SK-N-SH (cell line): ENCODE measurements around the gene RNF121. TPM values are rescaled to one million over a fixed set of nuclear protein-coding genes. Genes with fewer than 3 reads are reported as not detected.

Source experiments
- CTCF ChIA-PET: fragments of 300-600, 350-600 bp; formaldehyde crosslinking; extraction: SDS; loops from one replicate; lab custom pipeline; 2021; lab: Yijun Ruan, JAX
- POLR2A ChIA-PET: fragments of 350-600 bp; sonication (Branson Sonifier 250); formaldehyde crosslinking; extraction: SDS; loops from one replicate; lab custom pipeline; 2020; ENCODE audit warnings: antibody characterized with exemption, inconsistent platforms; lab: Yijun Ruan, JAX
- DNase-seq: peaks from one replicate; pipeline ENCODE4 v3.0.0; 2012
- H2AFZ ChIP-seq: fragments of 200-600 bp; sonication (generic); 2 replicates; pipeline ENCODE4 v1.8.1; 2016; ENCODE audit warnings: antibody characterized with exemption, mild to moderate bottlenecking, low read depth
- H3F3A ChIP-seq: fragments of 200-600 bp; sonication (generic); replicated peaks from 2 replicates; pipeline ENCODE3; 2016; ENCODE audit warnings: antibody characterized with exemption, mild to moderate bottlenecking; ENCODE audit not compliant: insufficient read depth
- H3K27ac ChIP-seq, 2 experiments: fragments of 200-500 bp in 1 of 2; fragments of 200-600 bp in 1 of 2; sonication (Bioruptor generic) in 1 of 2; sonication (generic), shearing (Covaris generic) in 1 of 2; 2 replicates each; pipeline versions ENCODE4 v1.5.1 to v1.6.1; 2014 to 2016; ENCODE audit warnings: low read depth in 2 of 2, inconsistent platforms in 1 of 2, low read length in 1 of 2, mild to moderate bottlenecking in 1 of 2, mixed read lengths in 1 of 2
- H3K27me3 ChIP-seq: fragments of 200-600 bp; sonication (generic), shearing (Covaris generic); 2 replicates; pipeline ENCODE4 v1.6.1; 2016; ENCODE audit warnings: mixed run types; ENCODE audit not compliant: insufficient read depth
- H3K36me3 ChIP-seq, 2 experiments: fragments of 200-500 bp in 1 of 2; fragments of 200-600 bp in 1 of 2; sonication (Bioruptor generic) in 1 of 2; sonication (generic) in 1 of 2; replicated peaks in 1 of 2; 2 replicates each; pipeline versions ENCODE3 to v1.5.1; 2014 to 2016; ENCODE audit warnings: low read length in 1 of 2, mild to moderate bottlenecking in 1 of 2; ENCODE audit not compliant: insufficient read depth in 2 of 2, control insufficient read depth in 1 of 2
- H3K4me1 ChIP-seq, 2 experiments: fragments of 200-500 bp in 1 of 2; fragments of 200-600 bp in 1 of 2; sonication (Bioruptor generic) in 1 of 2; sonication (generic), shearing (Covaris generic) in 1 of 2; 2 replicates each; pipeline versions ENCODE4 v1.5.1 to v1.6.1; 2014 to 2016; ENCODE audit warnings: low read depth in 1 of 2, low read length in 1 of 2, mixed run types in 1 of 2; ENCODE audit not compliant: insufficient read depth in 2 of 2, control insufficient read depth in 1 of 2
- H3K4me2 ChIP-seq: fragments of 200-600 bp; sonication (generic), shearing (Covaris generic); 2 replicates; pipeline ENCODE4 v1.6.1; 2017; ENCODE audit warnings: mixed run types
- H3K4me3 ChIP-seq, 2 experiments: fragments of 200-500 bp in 1 of 2; fragments of 200-600 bp in 1 of 2; sonication (Bioruptor generic) in 1 of 2; sonication (generic), shearing (Covaris generic) in 1 of 2; 2 replicates each; pipeline versions ENCODE4 v1.5.1 to v1.8.1; 2014 to 2016; ENCODE audit warnings: low read depth in 2 of 2, inconsistent platforms in 1 of 2, low read length in 1 of 2, mild to moderate bottlenecking in 1 of 2, mixed read lengths in 1 of 2, moderate library complexity in 1 of 2
- H3K79me2 ChIP-seq: fragments of 200-600 bp; sonication (generic); 2 replicates; pipeline ENCODE4 v1.8.1; 2017; ENCODE audit warnings: mild to moderate bottlenecking; ENCODE audit not compliant: insufficient read depth
- H3K9ac ChIP-seq: fragments of 200-600 bp; sonication (generic); 2 replicates; pipeline ENCODE4 v1.6.1; 2017; ENCODE audit warnings: mixed run types
- H3K9me2 ChIP-seq: fragments of 200-600 bp; sonication (generic); 2 replicates; pipeline ENCODE4 v1.6.1; 2017; ENCODE audit warnings: mixed run types
- H3K9me3 ChIP-seq: fragments of 200-600 bp; sonication (generic); 2 replicates; pipeline ENCODE4 v1.6.1; 2017; ENCODE audit warnings: mixed run types, mild to moderate bottlenecking, moderate library complexity
- H4K20me1 ChIP-seq: fragments of 200-600 bp; sonication (generic); 2 replicates; pipeline ENCODE4 v1.6.1; 2017; ENCODE audit warnings: mild to moderate bottlenecking, mixed run types; ENCODE audit not compliant: insufficient read depth
- EP300 ChIP-seq, 2 experiments: IDR thresholded peaks; 2 replicates each; pipeline versions ENCODE4 v1.4.0 to v1.6.1; 2012; ENCODE audit warnings: borderline replicate concordance in 1 of 2, low read depth in 1 of 2, low read length in 1 of 2
- EZH2phosphoT487 ChIP-seq: fragments of 200-600 bp; sonication (generic); IDR thresholded peaks from 2 replicates; pipeline ENCODE4 v1.6.1; 2017; ENCODE audit warnings: low read depth, mixed run types, mild to moderate bottlenecking, antibody characterized with exemption, moderate library complexity, borderline replicate concordance
- MEF2A ChIP-seq: IDR thresholded peaks from 2 replicates; pipeline ENCODE4 v1.4.0; 2012; ENCODE audit warnings: low read depth, borderline replicate concordance
- NFIC ChIP-seq: IDR thresholded peaks from 2 replicates; pipeline ENCODE4 v1.4.0; 2012; ENCODE audit warnings: borderline replicate concordance
- NRF1 ChIP-seq: IDR thresholded peaks from 2 replicates; pipeline ENCODE4 v1.6.1; 2012; ENCODE audit warnings: low read depth, mild to moderate bottlenecking, low read length
- RAD21 ChIP-seq: IDR thresholded peaks from 2 replicates; pipeline ENCODE4 v1.6.1; 2012; ENCODE audit warnings: mild to moderate bottlenecking, low read length
- RFX5 ChIP-seq: IDR thresholded peaks from 2 replicates; pipeline ENCODE4 v1.6.1; 2012; ENCODE audit warnings: mild to moderate bottlenecking, improper control_type of control experiment, low read length
- SIN3A ChIP-seq: IDR thresholded peaks from 2 replicates; pipeline ENCODE4 v1.6.1; 2012; ENCODE audit warnings: low read depth, mild to moderate bottlenecking, low read length, moderate library complexity, borderline replicate concordance
- TCF12 ChIP-seq: IDR thresholded peaks from 2 replicates; pipeline ENCODE4 v1.4.0; 2012
- WGBS: methylation state at CpG from one replicate; pipeline ENCODE4 v1.1.6; 2017; ENCODE audit warnings: low lambda C conversion rate; 5-methylcytosine and 5-hydroxymethylcytosine counted together
- polyA plus RNA-seq, 3 experiments: library from polyadenylated mRNA; depleted of rRNA; stranded (reverse); fragments of >200 nt; gene quantifications; 2 replicates each; pipeline ENCODE4 v1.2.3, GENCODE V29; 2012
- TF ChIP-seq, protein P1 (sequence below): fragments of 200-600 bp; sonication (generic); IDR thresholded peaks from 2 replicates; pipeline ENCODE4 v1.6.1; 2017; ENCODE audit warnings: antibody characterized with exemption, mild to moderate bottlenecking, moderate library complexity
- TF ChIP-seq, protein P2 (sequence below): IDR thresholded peaks from 2 replicates; pipeline ENCODE4 v1.6.1; 2012; ENCODE audit warnings: mild to moderate bottlenecking, low read depth, low read length, moderate library complexity
- TF ChIP-seq, protein P3 (sequence below): IDR thresholded peaks from 2 replicates; pipeline ENCODE4 v1.4.0; 2012; ENCODE audit warnings: low read depth, borderline replicate concordance
- TF ChIP-seq, protein P4 (sequence below): fragments of 150-350 bp; IDR thresholded peaks from 2 replicates; pipeline ENCODE4 v1.6.1; 2017; ENCODE audit warnings: antibody characterized with exemption, low read length, low read depth, borderline replicate concordance

Gene RNF121
- polyA plus RNA-seq, 1 of the 3 experiments (the other 2 are of a cell fraction) = 49.5 TPM

DNA sequence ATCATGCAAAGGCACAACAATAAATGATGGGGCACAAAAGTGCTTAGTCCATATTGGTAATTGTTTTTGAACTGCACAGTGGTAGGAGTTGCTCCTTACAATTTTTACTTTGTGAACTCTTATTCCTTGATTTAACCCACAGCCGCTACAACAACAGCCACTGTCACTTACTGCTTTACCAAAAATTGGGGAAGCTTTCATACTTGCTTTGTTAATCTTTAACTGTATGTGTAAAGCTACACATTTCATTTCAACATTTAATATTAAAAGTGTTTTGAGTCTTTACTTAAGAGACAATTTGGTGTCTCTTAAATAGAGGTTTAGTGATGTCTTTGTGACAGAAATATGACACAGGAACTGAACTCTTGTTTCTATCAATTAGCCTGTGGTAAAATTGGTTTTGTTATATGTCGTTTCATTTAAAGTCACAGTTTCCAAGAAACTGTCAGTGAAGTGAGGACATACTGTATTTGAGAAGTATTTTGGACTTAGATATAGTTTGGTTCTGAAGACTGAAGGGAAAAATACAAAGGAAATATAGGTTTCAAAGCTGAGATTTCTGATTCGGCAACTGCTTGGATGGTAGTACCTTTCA, 63.4 kb downstream of the RNF121 start (continued):
- TF ChIP-seq, protein P1, sequence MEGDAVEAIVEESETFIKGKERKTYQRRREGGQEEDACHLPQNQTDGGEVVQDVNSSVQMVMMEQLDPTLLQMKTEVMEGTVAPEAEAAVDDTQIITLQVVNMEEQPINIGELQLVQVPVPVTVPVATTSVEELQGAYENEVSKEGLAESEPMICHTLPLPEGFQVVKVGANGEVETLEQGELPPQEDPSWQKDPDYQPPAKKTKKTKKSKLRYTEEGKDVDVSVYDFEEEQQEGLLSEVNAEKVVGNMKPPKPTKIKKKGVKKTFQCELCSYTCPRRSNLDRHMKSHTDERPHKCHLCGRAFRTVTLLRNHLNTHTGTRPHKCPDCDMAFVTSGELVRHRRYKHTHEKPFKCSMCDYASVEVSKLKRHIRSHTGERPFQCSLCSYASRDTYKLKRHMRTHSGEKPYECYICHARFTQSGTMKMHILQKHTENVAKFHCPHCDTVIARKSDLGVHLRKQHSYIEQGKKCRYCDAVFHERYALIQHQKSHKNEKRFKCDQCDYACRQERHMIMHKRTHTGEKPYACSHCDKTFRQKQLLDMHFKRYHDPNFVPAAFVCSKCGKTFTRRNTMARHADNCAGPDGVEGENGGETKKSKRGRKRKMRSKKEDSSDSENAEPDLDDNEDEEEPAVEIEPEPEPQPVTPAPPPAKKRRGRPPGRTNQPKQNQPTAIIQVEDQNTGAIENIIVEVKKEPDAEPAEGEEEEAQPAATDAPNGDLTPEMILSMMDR = no peak
- TF ChIP-seq MEF2A (no peak), TCF12 (no peak)

DNA sequence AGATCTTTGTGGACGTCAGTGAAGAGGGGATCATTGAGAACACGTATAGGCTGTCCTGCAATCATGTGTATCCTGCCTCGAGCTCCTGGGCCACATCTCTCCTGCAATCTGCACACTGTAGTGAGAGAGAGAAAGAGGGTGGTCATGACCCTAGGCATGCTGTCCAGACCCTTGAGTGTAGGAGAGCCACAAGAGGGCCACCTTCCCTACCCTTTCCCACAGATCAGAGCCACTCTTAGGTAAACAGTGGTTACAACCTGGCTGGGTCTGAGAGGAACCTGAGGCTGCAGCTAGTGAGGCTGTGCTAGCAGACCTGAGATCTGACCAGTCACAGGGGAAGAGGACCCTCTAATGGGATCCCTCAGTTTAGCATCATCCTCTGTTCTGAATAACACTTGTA, 65.9 kb downstream of the RNF121 start:
- POLR2A ChIA-PET = no interaction called here
- Histone ChIP-seq H3K27ac (no peak overlapping the region), H3K9ac (no peak overlapping the region), H3K27me3 (no peaks in the 10 kb centered on the region), H3K4me2 (no peak overlapping the region), H3K9me3 (no peaks in the 10 kb centered on the region), H3K4me3 (no peak overlapping the region), H4K20me1 (no peaks in the 10 kb centered on the region), H3K4me1 (peaks cover 0 to 7% of the 10 kb centered on the region in 2 experiments; a peak in 1 of 4 replicates)
- 89% methylated on average over 3 of the region's 3 CpGs for WGBS
- TF ChIP-seq EZH2phosphoT487 (no peak), EP300 (IDR thresholded peaks at IDR 0.05; ENCODE audit: borderline replicate concordance in 1 of 2, low read depth in 1 of 2, low read length in 1 of 2) (no peak)
- TF ChIP-seq, protein P2, sequence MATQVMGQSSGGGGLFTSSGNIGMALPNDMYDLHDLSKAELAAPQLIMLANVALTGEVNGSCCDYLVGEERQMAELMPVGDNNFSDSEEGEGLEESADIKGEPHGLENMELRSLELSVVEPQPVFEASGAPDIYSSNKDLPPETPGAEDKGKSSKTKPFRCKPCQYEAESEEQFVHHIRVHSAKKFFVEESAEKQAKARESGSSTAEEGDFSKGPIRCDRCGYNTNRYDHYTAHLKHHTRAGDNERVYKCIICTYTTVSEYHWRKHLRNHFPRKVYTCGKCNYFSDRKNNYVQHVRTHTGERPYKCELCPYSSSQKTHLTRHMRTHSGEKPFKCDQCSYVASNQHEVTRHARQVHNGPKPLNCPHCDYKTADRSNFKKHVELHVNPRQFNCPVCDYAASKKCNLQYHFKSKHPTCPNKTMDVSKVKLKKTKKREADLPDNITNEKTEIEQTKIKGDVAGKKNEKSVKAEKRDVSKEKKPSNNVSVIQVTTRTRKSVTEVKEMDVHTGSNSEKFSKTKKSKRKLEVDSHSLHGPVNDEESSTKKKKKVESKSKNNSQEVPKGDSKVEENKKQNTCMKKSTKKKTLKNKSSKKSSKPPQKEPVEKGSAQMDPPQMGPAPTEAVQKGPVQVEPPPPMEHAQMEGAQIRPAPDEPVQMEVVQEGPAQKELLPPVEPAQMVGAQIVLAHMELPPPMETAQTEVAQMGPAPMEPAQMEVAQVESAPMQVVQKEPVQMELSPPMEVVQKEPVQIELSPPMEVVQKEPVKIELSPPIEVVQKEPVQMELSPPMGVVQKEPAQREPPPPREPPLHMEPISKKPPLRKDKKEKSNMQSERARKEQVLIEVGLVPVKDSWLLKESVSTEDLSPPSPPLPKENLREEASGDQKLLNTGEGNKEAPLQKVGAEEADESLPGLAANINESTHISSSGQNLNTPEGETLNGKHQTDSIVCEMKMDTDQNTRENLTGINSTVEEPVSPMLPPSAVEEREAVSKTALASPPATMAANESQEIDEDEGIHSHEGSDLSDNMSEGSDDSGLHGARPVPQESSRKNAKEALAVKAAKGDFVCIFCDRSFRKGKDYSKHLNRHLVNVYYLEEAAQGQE = no peak
- TF ChIP-seq, all 33 proteins: peak for 0
- CTCF ChIA-PET = interaction anchor here (1.0 to 1.7 kb wide), 4 partner anchors 17 to 150 kb away, joined by 3 to 6 read pairs (median 4); no protein-coding TSS in a partner anchor
- Histone ChIP-seq H3K79me2 (no peaks in the 10 kb centered on the region), H3K9me2 (no peaks in the 10 kb centered on the region), H2AFZ (no peak overlapping the region), H3F3A (no peaks in the 10 kb centered on the region), H3K36me3 (peaks cover 4 to 31% of the 10 kb centered on the region in 2 experiments)
- no peak for DNase-seq

DNA sequence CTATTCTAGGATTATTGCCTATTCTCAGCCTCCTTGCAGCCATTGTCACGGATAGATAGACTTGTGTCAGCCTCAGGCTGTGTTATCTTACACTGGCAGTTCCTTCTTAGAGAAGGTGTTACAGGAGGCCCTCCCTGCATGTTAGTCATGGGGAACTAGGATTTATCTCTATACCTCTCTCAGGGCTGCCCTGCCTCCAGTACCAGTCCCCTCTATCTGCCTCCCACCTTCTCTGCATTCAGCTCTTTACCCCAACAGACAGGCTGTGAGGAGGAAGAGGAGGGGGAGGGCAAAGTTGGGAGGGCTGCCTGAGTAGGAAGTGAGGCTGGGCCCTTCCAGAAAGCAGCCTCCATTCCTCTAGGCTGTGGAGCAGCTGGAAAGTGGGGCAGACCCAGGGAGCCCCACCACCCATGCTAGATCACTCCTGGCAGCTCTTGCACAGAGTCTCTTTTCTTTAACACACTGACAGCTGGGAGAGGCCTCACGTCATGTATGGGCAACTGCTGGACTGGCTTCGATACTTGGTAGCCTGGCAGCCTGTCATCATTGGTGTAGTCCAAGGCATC, 67.0 kb downstream of the RNF121 start:
- no peaks in the 10 kb centered on the region for H3K9me3 ChIP-seq
- no peak overlapping the region for H2AFZ ChIP-seq

More for the DNA sequence above, 67.0 kb downstream of the RNF121 start:
- no peak overlapping the region; a peak in 1 of 4 replicates for H3K27ac ChIP-seq
- no peaks in the 10 kb centered on the region for H3K27me3 ChIP-seq
- H3K79me2 ChIP-seq = no peaks in the 10 kb centered on the region
- H3K9ac ChIP-seq = no peak overlapping the region
- H3K4me3 ChIP-seq = no peak overlapping the region
- DNase-seq = no peak
- H3K9me2 ChIP-seq = no peaks in the 10 kb centered on the region
- H3F3A ChIP-seq = no peaks in the 10 kb centered on the region
- ChIA-PET CTCF (interaction anchor here (0.7 to 1.7 kb wide), 3 partner anchors 8 to 227 kb away, joined by 3 to 6 read pairs (median 5); no protein-coding TSS in a partner anchor), POLR2A (interaction anchor here (0.6 kb wide), 1 partner anchor 12 kb away, joined by 3 read pairs; no protein-coding TSS in a partner anchor)
- no peaks in the 10 kb centered on the region for H4K20me1 ChIP-seq
- no peak overlapping the region for H3K4me2 ChIP-seq
- TF ChIP-seq RAD21 = no peak
- no peak for TF ChIP-seq NFIC
- no peak for TF ChIP-seq RFX5
- TF ChIP-seq SIN3A = no peak
- TF ChIP-seq, protein P3, sequence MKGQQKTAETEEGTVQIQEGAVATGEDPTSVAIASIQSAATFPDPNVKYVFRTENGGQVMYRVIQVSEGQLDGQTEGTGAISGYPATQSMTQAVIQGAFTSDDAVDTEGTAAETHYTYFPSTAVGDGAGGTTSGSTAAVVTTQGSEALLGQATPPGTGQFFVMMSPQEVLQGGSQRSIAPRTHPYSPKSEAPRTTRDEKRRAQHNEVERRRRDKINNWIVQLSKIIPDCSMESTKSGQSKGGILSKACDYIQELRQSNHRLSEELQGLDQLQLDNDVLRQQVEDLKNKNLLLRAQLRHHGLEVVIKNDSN = no peak
- TF ChIP-seq NRF1 = no peak
- TF ChIP-seq, protein P4, sequence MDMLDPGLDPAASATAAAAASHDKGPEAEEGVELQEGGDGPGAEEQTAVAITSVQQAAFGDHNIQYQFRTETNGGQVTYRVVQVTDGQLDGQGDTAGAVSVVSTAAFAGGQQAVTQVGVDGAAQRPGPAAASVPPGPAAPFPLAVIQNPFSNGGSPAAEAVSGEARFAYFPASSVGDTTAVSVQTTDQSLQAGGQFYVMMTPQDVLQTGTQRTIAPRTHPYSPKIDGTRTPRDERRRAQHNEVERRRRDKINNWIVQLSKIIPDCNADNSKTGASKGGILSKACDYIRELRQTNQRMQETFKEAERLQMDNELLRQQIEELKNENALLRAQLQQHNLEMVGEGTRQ = no peak
- H3K4me1 ChIP-seq = peaks cover 0 to 10% of the 10 kb centered on the region in 2 experiments; a peak in 1 of 4 replicates
- peaks cover under 1 to 28% of the 10 kb centered on the region in 2 experiments for H3K36me3 ChIP-seq
- WGBS = 86% methylated on average over 3 of the region's 3 CpGs
